ENCODE measurements around the gene RABGAP1. TPM values are rescaled to one million over a fixed set of nuclear protein-coding genes. Genes with fewer than 3 reads are reported as not detected.

Gene RABGAP1
- total and polyA plus RNA-seq, 10 of the 15 experiments (the other 5 are each of a cell fraction or from before 2014, with no cell fraction given), result 2.6 to 31.6 (median 12.5) TPM

- TF ChIP-seq ETV6 (conservative IDR thresholded peaks at IDR 0.05 in 1 of 2, IDR thresholded peaks at IDR 0.05 in 1 of 2; ENCODE audit: borderline replicate concordance in 1 of 2, low read depth in 1 of 2) (no peak), ZBTB11 (CRISPR knock-in tag; IDR thresholded peaks at IDR 0.05) (no peak)
Measured at GRCh38 chr9:122922713-122923112, 18.1 kb upstream of the RABGAP1 start (continued).

- H3K27ac ChIP-seq (ENCODE audit: control insufficient read depth, insufficient read depth), result no peak overlapping the region
- RAD21 ChIA-PET (ENCODE audit: unreplicated experiment), result interaction anchor here (1.1 kb wide), 1 partner anchor 67 kb away, joined by 6 read pairs; no protein-coding TSS in a partner anchor
- SMC1A ChIA-PET (ENCODE audit: uncharacterized antibody, unreplicated experiment), result interaction anchor here (1.0 to 1.6 kb wide), 3 partner anchors 63 to 75 kb away, joined by 4 read pairs; no protein-coding TSS in a partner anchor
- no peaks in the 10 kb centered on the region for H4K20me1 ChIP-seq (ENCODE audit: control insufficient read depth, insufficient read depth)
- no peak overlapping the region for H2AFZ ChIP-seq (ENCODE audit: control insufficient read depth, low read depth, low read length)
- H3K79me2 ChIP-seq (ENCODE audit: control insufficient read depth, insufficient read depth, low read length), result peaks cover 6% of the 10 kb centered on the region
- DNase-seq (ENCODE audit: low read depth, low spot score) (no peak), FAIRE-seq (peak; percentile 56), ATAC-seq (peak; percentile 92)
- H3K4me2 ChIP-seq (ENCODE audit: control insufficient read depth, insufficient read depth), result no peak overlapping the region
- H3K27me3 ChIP-seq (replicated peaks in 1 of 2; ENCODE audit: control insufficient read depth in 2 of 2, insufficient read depth in 2 of 2, low read length in 1 of 2), result no peaks in the 10 kb centered on the region
- WGBS (ENCODE audit: insufficient coverage, insufficient replicate concordance, low lambda C conversion rate, missing lambda C conversion rate), result 1% methylated on average over 3 of the region's 3 CpGs
- intact Hi-C loops (cut with micrococcal nuclease; ENCODE audit: unreplicated experiment), result no loop called here
- H3K36me3 ChIP-seq (ENCODE audit: control insufficient read depth in 2 of 2, insufficient read depth in 2 of 2, low read length in 1 of 2), result peaks cover 0 to 4% of the 10 kb centered on the region in 2 experiments; a peak in 2 of 4 replicates
- TF ChIP-seq ETV6 (conservative IDR thresholded peaks at IDR 0.05 in 1 of 2, IDR thresholded peaks at IDR 0.05 in 1 of 2; ENCODE audit: borderline replicate concordance in 1 of 2, low read depth in 1 of 2) (no peak), CREB1 (IDR thresholded peaks at IDR 0.05; ENCODE audit: low read depth) (peak; percentile 76; the same call in 1 of the 2 replicates), CBX3 (IDR thresholded peaks at IDR 0.05; ENCODE audit: borderline replicate concordance, low read depth) (no peak), NR2C1 (IDR thresholded peaks at IDR 0.05) (no peak), GATAD2B (conservative IDR thresholded peaks at IDR 0.05; ENCODE audit: low read depth) (no peak), PAX5 (IDR thresholded peaks at IDR 0.05; ENCODE audit: borderline replicate concordance, low read depth, low read length) (peak; percentile 68; the same call in 1 of the 2 replicates), SPI1 (IDR thresholded peaks at IDR 0.05; ENCODE audit: borderline replicate concordance, insufficient read depth, low read depth, low read length) (no peak), BMI1 (IDR thresholded peaks at IDR 0.05; ENCODE audit: borderline replicate concordance) (no peak), TCF12 (IDR thresholded peaks at IDR 0.05; ENCODE audit: low read depth, low read length) (no peak), CREM (IDR thresholded peaks at IDR 0.05; ENCODE audit: low read depth) (peak; percentile 50; the same call in 1 of the 2 replicates)
- H3K4me1 ChIP-seq (ENCODE audit: control insufficient read depth, insufficient read depth, low read length), result no peaks in the 10 kb centered on the region
- no TSS peak for BruUV-seq (replicated peaks)
- no peak overlapping the region for H3K9ac ChIP-seq (ENCODE audit: control insufficient read depth, insufficient read depth, low read length)
- no peak overlapping the region for H3K4me3 ChIP-seq
- POLR2A ChIA-PET, result interaction anchor here (1.4 kb wide), 1 partner anchor 17 kb away, joined by 5 read pairs; the partner anchor contains the start of gene RABGAP1
- H3K9me3 ChIP-seq (replicated peaks; ENCODE audit: control insufficient read depth, insufficient read depth, low read length), result no peaks in the 10 kb centered on the region
- in situ Hi-C loops (cut with MboI), result loop anchor here (25.0 kb wide), 1 partner anchor 1938 kb away; the partner anchor contains the start of genes ARPC5L, RPL35 and WDR38
- CTCF ChIA-PET, result interaction anchor here (0.6 to 1.6 kb wide), 5 partner anchors 11 to 95 kb away, joined by 3 to 6 read pairs (median 3); partner anchors contain the start of gene ZBTB6
Measured at GRCh38 chr9:122923947-122924346, 16.9 kb upstream of the RABGAP1 start.
